G401 (cell line): ENCODE data around the gene CRYGB. TPM values are rescaled to one million over a fixed set of nuclear protein-coding genes. Genes with fewer than 3 reads are reported as not detected.

ENCODE experiments used
- total RNA-seq: library from RNA; depleted of rRNA; stranded (reverse); fragments of >200 nt; shearing (Covaris generic); gene quantifications from 2 replicates; pipeline ENCODE4 v1.2.3, GENCODE V29; 2014; rRNA removed

Gene CRYGB
- total RNA-seq, 1 experiment from 2014 or later, result not detected

Other genes with a start within 250 kb of the CRYGB start
- 22.6 and 25.8 TPM in 2 replicates for gene PLEKHM3, start 120.6 kb downstream of the CRYGB start, total RNA-seq
- gene CRYGD, start 21.6 kb downstream of the CRYGB start, total RNA-seq, result not detected in 2 replicates
- gene CRYGC, start 16.3 kb downstream of the CRYGB start, total RNA-seq, result 7.2 and 9.0 TPM in 2 replicates
- not detected in 2 replicates for gene CRYGA, start 17.4 kb upstream of the CRYGB start, total RNA-seq
- gene C2orf80, start 43.9 kb upstream of the CRYGB start, total RNA-seq, result 7.4 and 30.2 TPM in 2 replicates
- gene IDH1, start 108.9 kb upstream of the CRYGB start, total RNA-seq, result 440 and 536 TPM in 2 replicates
- 21.2 and 29.2 TPM in 2 replicates for gene PIKFYVE, start 120.1 kb upstream of the CRYGB start, total RNA-seq